Endothelial cell of umbilical vein (primary cell): ENCODE results near the gene KCNK13. TPM values are rescaled to one million over a fixed set of nuclear protein-coding genes. Genes with fewer than 3 reads are reported as not detected.

Source experiments
- BruUV-seq: library from RNA; stranded (reverse); fragments of 400-500 nt; replicated peaks from 2 replicates; lab custom pipeline; 2021; lab: Mats Ljungman, UMichigan
- CTCF ChIA-PET: fragments of 300-600, 350-600 bp; sonication (Branson Sonifier 250); formaldehyde crosslinking; loops from one replicate; lab custom pipeline; 2021; ENCODE audit warnings: antibody characterized with exemption, inconsistent platforms; lab: Charles Lee
- POLR2A ChIA-PET: fragments of 300-600, 350-600 bp; sonication (Branson Sonifier 250); formaldehyde crosslinking; loops from one replicate; lab custom pipeline; 2021; ENCODE audit warnings: antibody characterized with exemption, inconsistent platforms; lab: Charles Lee
- DNase-seq: peaks from one replicate; pipeline ENCODE4 v3.0.0-alpha.2; 2011; ENCODE audit warnings: low read depth, low spot score
- FAIRE-seq: peaks from 2 replicates; lab custom pipeline; 2011; peaks lifted over from hg19 to GRCh38; lab: Jason Lieb, UNC
- H2AFZ ChIP-seq: 2 replicates; pipeline ENCODE4 v1.6.0; 2012; ENCODE audit warnings: low read depth, low read length, control low read depth, inconsistent platforms
- H3K27ac ChIP-seq: 2 replicates; pipeline ENCODE4 v1.5.1; 2011; ENCODE audit warnings: low read depth, mild to moderate bottlenecking, control low read depth, low read length, moderate library complexity; ENCODE audit not compliant: insufficient read depth
- H3K27me3 ChIP-seq, 2 experiments: 2 replicates each; pipeline versions ENCODE4 v1.6.0 to v1.6.1; 2011; ENCODE audit warnings: low read length in 2 of 2, mixed read lengths in 1 of 2; ENCODE audit not compliant: control insufficient read depth in 2 of 2, insufficient read depth in 2 of 2
- H3K36me3 ChIP-seq, 2 experiments: 2 replicates in 1 of 2; 3 replicates in 1 of 2; pipeline ENCODE4 v1.5.1; 2011; ENCODE audit warnings: low read length in 2 of 2, mild to moderate bottlenecking in 1 of 2, moderate library complexity in 1 of 2; ENCODE audit not compliant: control insufficient read depth in 2 of 2, insufficient read depth in 2 of 2; ENCODE audit errors: extremely low read depth in 1 of 2
- H3K4me1 ChIP-seq: 3 replicates; pipeline ENCODE4 v1.5.1; 2011; ENCODE audit warnings: mild to moderate bottlenecking, low read length; ENCODE audit not compliant: control insufficient read depth, insufficient read depth; ENCODE audit errors: extremely low read depth
- H3K4me2 ChIP-seq: 2 replicates; pipeline ENCODE4 v1.6.1; 2011; ENCODE audit warnings: low read length, control low read depth, mixed read lengths; ENCODE audit not compliant: insufficient read depth
- H3K4me3 ChIP-seq, 3 experiments: fragments of 200-600 bp in 1 of 3; sonication (generic), shearing (Covaris generic) in 1 of 3; replicated peaks in 1 of 3; 2 replicates each; pipeline ENCODE4 v1.5.1; 2011 to 2016; ENCODE audit warnings: control low read depth in 3 of 3, low read length in 3 of 3, mild to moderate bottlenecking in 2 of 3, inconsistent platforms in 1 of 3, low read depth in 1 of 3, moderate library complexity in 1 of 3; ENCODE audit not compliant: insufficient read depth in 1 of 3
- H3K79me2 ChIP-seq: 2 replicates; pipeline ENCODE4 v1.6.0; 2012; ENCODE audit warnings: low read length, inconsistent platforms; ENCODE audit not compliant: control insufficient read depth, insufficient read depth
- H3K9ac ChIP-seq: replicated peaks from 2 replicates; pipeline ENCODE3; 2011; ENCODE audit warnings: low read length, control low read depth; ENCODE audit not compliant: insufficient read depth; ENCODE audit errors: extremely low read depth
- H3K9me1 ChIP-seq: replicated peaks from 3 replicates; pipeline ENCODE4 v1.6.0; 2011; ENCODE audit warnings: mild to moderate bottlenecking, low read length; ENCODE audit not compliant: control insufficient read depth, insufficient read depth; ENCODE audit errors: extremely low read depth
- H3K9me3 ChIP-seq: replicated peaks from 2 replicates; pipeline ENCODE4 v1.5.1; 2012; ENCODE audit warnings: low read length, inconsistent platforms; ENCODE audit not compliant: control insufficient read depth, insufficient read depth
- H4K20me1 ChIP-seq: replicated peaks from 2 replicates; pipeline ENCODE3; 2011; ENCODE audit warnings: mild to moderate bottlenecking, low read length; ENCODE audit not compliant: control insufficient read depth, insufficient read depth; ENCODE audit errors: extremely low read depth
- EZH2 ChIP-seq: IDR thresholded peaks from 2 replicates; pipeline ENCODE4 v1.6.1; 2012; ENCODE audit warnings: borderline replicate concordance, low read depth, mild to moderate bottlenecking, moderate library complexity, low read length, inconsistent platforms; ENCODE audit not compliant: severe bottlenecking
- FOS ChIP-seq: IDR thresholded peaks from 2 replicates; pipeline ENCODE4 v1.6.1; 2011; ENCODE audit warnings: mild to moderate bottlenecking, low read length, moderate library complexity, borderline replicate concordance; ENCODE audit not compliant: insufficient read depth
- GATA2 ChIP-seq: IDR thresholded peaks from 2 replicates; pipeline ENCODE4 v1.7.0; 2011; ENCODE audit warnings: low read depth, mild to moderate bottlenecking, moderate library complexity, mixed read lengths, low read length; ENCODE audit not compliant: insufficient read length, insufficient read depth
- JUN ChIP-seq: IDR thresholded peaks from 2 replicates; pipeline ENCODE4 v1.6.1; 2011; ENCODE audit warnings: borderline replicate concordance, low read depth; ENCODE audit not compliant: insufficient read length, insufficient read depth
- MYC ChIP-seq: IDR thresholded peaks from one replicate; pipeline ENCODE4 v1.6.1; 2011; ENCODE audit warnings: mild to moderate bottlenecking, low read depth, low read length
- POLR2A ChIP-seq: IDR thresholded peaks from 2 replicates; pipeline ENCODE4 v1.6.1; 2012; ENCODE audit warnings: low read depth, mild to moderate bottlenecking, control low read depth, low read length
- POLR2AphosphoS5 ChIP-seq: IDR thresholded peaks from 2 replicates; pipeline ENCODE4 v1.6.1; 2012; ENCODE audit warnings: low read depth, mild to moderate bottlenecking, control low read depth, low read length, moderate library complexity; ENCODE audit not compliant: insufficient read depth
- dilution Hi-C: fragments of 300-500 bp; cut with MboI; formaldehyde crosslinking; loops from one replicate; pipeline ENCODE4 v1.15.0; 2019; ENCODE audit warnings: low sequenced_read_pairs; ENCODE audit not compliant: extremely low pct_ligation_motif_present
- intact Hi-C: fragments of 100-400 bp; cut with micrococcal nuclease; formaldehyde crosslinking; loops from one replicate; pipeline ENCODE4 v1.10.0; 2022
- polyA plus RNA-seq, 4 experiments: library from polyadenylated mRNA; depleted of rRNA in 3 of 4; stranded (reverse) in 3 of 4; unstranded in 1 of 4; fragments of >200 nt; gene quantifications; 2 replicates each; pipeline versions ENCODE4 v1.2.1 to v1.2.3, GENCODE V29; 2011 to 2012; ENCODE audit warnings: missing spikeins in 1 of 4
- total RNA-seq: library from RNA; stranded (reverse); gene quantifications from 2 replicates; pipeline ENCODE4 v1.2.3, GENCODE V29; 2021
- TF ChIP-seq, protein P1 (sequence below), 2 donors: IDR thresholded peaks; 1 replicate in 1 of 2; 2 replicates in 1 of 2; pipeline ENCODE4 v1.5.1; 2011; ENCODE audit warnings: low read length in 2 of 2, mild to moderate bottlenecking in 2 of 2, moderate library complexity in 2 of 2, control low read depth in 1 of 2, inconsistent platforms in 1 of 2, low read depth in 1 of 2; ENCODE audit not compliant: insufficient read depth in 1 of 2; ENCODE audit errors: extremely low read depth in 1 of 2
- TF ChIP-seq, protein P2 (sequence below): IDR thresholded peaks from 2 replicates; pipeline ENCODE4 v1.6.1; 2011; ENCODE audit not compliant: insufficient read depth, insufficient read length

KCNK13 gene
- total and polyA plus RNA-seq, 2 donors (not counting 3 experiments of a cell fraction or from before 2014, with no cell fraction given), result not detected

- intact Hi-C loops (loop anchor here (1.0 to 5.0 kb wide), 3 partner anchors 79 to 173 kb away; partner anchors contain the start of gene TDP1), dilution Hi-C loops (no loop called here)
- no peak overlapping the region for H3K9ac ChIP-seq
- DNase-seq (peak; percentile 9), FAIRE-seq (no peak)
- H3K4me1 ChIP-seq, result peaks cover 27% of the 10 kb centered on the region
- H3K27me3 ChIP-seq, result peaks cover 44 to 72% of the 10 kb centered on the region in 2 experiments
- no peak for TF ChIP-seq EZH2
- no peak for TF ChIP-seq GATA2
- no peak for TF ChIP-seq FOS
- no peak for TF ChIP-seq POLR2A
- no peak for TF ChIP-seq MYC
- no peak for TF ChIP-seq POLR2AphosphoS5
- TF ChIP-seq, protein P1, sequence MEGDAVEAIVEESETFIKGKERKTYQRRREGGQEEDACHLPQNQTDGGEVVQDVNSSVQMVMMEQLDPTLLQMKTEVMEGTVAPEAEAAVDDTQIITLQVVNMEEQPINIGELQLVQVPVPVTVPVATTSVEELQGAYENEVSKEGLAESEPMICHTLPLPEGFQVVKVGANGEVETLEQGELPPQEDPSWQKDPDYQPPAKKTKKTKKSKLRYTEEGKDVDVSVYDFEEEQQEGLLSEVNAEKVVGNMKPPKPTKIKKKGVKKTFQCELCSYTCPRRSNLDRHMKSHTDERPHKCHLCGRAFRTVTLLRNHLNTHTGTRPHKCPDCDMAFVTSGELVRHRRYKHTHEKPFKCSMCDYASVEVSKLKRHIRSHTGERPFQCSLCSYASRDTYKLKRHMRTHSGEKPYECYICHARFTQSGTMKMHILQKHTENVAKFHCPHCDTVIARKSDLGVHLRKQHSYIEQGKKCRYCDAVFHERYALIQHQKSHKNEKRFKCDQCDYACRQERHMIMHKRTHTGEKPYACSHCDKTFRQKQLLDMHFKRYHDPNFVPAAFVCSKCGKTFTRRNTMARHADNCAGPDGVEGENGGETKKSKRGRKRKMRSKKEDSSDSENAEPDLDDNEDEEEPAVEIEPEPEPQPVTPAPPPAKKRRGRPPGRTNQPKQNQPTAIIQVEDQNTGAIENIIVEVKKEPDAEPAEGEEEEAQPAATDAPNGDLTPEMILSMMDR (IDR thresholded peaks at IDR 0.05; ENCODE audit: extremely low read depth in 1 of 2, insufficient read depth in 1 of 2, low read depth in 1 of 2, low read length in 2 of 2), result no peak
- TF ChIP-seq JUN, result no peak
- TF ChIP-seq, protein P2, sequence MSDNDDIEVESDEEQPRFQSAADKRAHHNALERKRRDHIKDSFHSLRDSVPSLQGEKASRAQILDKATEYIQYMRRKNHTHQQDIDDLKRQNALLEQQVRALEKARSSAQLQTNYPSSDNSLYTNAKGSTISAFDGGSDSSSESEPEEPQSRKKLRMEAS, result no peak
- peak overlapping the region; percentile 74 for H3K4me2 ChIP-seq
- ChIA-PET CTCF (interaction anchor here (0.7 to 5.7 kb wide), 9 partner anchors 9 to 304 kb away, joined by 3 to 36 read pairs (median 3); no protein-coding TSS in a partner anchor), POLR2A (interaction anchor here (0.8 kb wide), 1 partner anchor 59 kb away, joined by 3 read pairs; no protein-coding TSS in a partner anchor)
- H3K9me3 ChIP-seq, result no peaks in the 10 kb centered on the region
- no peaks in the 10 kb centered on the region for H3K9me1 ChIP-seq
- no peaks in the 10 kb centered on the region for H3K36me3 ChIP-seq
- no peaks in the 10 kb centered on the region for H4K20me1 ChIP-seq
- peak overlapping the region in 2 of 3 experiments; percentile 14 to 20 for H3K4me3 ChIP-seq
- H3K27ac ChIP-seq, result no peak overlapping the region
- H2AFZ ChIP-seq, result peak overlapping the region; percentile 74
- BruUV-seq, result no TSS peak
- no peaks in the 10 kb centered on the region for H3K79me2 ChIP-seq
Measured at GRCh38 chr14:90062127-90062794, 467 bp downstream of the KCNK13 start.
